SW480 (cell line): ENCODE data around the gene ROBO3.
A peak's percentile ranks its signal among the peaks of the same experiment; 100 is the strongest.

Experiments used
- DNase-seq: peaks from one replicate; pipeline ENCODE4 v3.0.0-alpha.2; 2016; ENCODE audit warnings: low spot score

The ROBO3 gene

DNA sequence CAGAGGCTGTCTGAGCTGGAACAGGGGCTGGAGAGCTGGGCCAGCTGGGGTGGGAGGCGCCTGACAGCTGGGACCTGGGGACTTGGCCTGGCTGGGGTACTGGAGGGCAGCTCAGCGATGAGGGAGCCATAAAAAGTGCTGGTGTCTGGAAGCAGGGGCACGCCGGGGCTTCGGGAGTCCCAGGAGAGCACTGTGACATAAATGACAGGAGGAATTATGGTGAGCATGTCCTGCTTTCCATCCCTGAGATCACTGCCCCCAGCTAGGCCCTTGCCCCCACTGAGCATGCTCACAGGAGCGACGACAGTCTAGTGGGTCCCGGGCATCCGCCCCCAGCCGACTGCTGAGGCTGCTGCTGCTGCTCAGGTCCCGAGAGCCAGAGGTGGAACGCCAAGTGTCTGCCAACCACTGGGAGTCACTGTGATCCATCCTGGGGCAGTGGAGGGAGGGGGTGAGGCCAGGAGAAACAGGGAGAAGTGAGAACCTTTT lies 26.2 kb downstream of the ROBO3 start:
- no peak for DNase-seq

DNA sequence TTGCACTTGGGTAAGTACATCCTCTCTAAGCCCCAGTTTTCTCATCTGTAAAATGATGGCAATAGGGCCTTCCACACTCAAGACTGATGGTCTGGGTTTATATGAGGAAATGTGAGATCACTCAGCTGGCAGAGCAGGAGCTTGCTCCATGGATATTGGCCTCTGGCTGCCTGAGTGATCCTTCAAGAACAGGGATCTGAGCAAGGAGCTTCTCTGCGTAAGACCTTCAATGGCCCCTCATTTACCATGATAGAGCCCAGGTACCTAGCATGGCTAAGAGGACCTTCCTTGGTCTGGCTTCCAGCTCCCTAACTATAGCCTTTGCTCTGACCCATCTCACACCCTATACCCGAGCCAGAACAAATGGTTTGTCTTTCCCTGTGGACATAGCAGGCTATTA lies 26.9 kb downstream of the ROBO3 start:
- DNase-seq = no peak

- DNase-seq = no peak
These were observed 27.7 kb downstream of the ROBO3 start for GRCh38 chr11:124892750-124893454.

GRCh38 chr11:124893781-124894401 lies 28.7 kb downstream of the ROBO3 start:
- no peak for DNase-seq

DNA sequence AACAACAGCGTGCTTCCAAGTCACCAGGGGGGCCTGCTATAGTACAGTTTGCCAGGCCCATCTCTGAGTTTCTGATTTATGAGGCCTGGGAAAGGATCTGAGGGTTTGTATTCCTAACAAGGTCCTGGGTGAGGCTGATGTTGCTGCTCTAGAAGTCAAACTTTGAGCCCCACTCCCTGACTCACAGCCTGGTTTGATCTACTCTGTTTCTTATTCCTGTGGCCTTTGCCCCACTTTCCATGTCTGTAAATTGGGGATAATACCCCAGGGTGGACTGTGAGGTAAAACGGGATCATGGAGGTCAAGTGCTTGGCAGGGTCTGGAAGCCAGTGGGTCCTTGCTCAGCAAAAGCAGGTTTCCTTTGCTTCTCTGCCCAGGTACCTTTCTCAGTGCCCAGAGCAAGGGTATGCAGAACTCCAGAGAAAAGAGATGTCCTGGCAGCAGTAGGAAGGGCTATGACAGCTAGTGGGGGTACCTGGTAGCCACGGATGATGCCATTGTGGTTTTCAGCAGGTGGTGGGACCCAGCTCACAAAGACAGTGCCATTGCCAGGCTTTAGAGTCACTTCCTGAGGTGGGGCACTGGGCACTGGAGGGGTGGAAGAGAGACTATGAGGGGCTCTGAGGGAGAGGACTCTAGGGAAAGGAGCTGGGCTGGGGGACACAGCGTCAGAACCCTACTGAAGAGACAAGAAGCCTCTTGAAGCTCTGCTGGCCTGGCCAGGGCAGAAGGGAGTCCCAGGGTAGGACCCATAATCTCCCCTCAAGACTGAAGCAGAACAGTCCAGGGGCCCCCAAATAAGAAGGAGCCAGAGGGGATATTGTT lies 29.6 kb downstream of the ROBO3 start:
- no peak for DNase-seq

- DNase-seq = no peak
These were observed 30.3 kb downstream of the ROBO3 start for GRCh38 chr11:124895471-124895971.

GRCh38 chr11:124896071-124896750 lies 31.0 kb downstream of the ROBO3 start:
- no peak for DNase-seq

GRCh38 chr11:124896821-124897391 lies 31.7 kb downstream of the ROBO3 start:
- DNase-seq = no peak

GRCh38 chr11:124897674-124898262 lies 32.5 kb downstream of the ROBO3 start, which contains the start of gene ROBO4:
TSS of gene ROBO4 (minus strand) at chr11:124897865. CDS start at chr11:124897795, 70 bp downstream.
- DNase-seq = no peak

DNA sequence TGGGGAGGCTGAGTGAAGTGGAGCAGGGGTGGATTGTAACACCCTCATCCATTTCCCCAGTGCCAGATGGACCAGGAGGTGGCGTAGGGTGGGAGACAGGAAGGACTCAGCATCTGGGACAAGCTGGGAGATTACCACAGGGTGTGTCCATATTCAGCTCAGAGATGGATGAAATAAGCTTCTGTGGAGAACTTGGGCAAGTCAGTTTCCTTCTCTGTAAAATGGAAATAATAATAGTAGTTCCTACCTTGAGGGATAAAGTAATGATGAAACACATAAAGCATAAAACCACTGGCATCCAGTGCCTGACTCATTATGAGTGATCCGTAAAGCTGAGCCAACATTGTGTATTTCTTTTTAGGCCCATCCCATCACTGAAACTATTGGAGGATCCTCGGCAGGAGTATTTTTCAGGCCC lies 33.0 kb downstream of the ROBO3 start:
- DNase-seq = peak; percentile 67

DNA sequence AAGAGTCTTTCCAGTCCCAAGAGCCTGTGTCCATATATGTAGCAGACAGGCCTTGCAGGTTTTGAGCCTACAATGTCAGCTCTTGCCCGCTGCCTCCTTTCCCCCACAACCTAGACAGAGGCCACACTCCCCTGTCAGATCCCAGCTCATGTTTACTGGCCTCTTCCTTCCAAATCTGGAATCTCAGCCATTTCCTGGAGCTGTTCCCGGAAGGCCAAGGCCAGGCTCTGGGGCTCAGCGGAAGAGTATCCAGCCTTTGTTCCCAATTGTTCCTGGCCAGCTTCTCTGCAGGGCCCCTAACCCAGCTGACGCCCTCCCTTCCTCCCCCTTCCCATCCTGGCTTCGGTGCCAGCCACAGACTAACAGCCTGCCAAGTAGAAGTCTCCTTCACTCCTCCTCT lies 33.5 kb downstream of the ROBO3 start:
- no peak for DNase-seq

- no peak for DNase-seq
These were observed 34.3 kb downstream of the ROBO3 start for GRCh38 chr11:124899383-124900145.

DNA sequence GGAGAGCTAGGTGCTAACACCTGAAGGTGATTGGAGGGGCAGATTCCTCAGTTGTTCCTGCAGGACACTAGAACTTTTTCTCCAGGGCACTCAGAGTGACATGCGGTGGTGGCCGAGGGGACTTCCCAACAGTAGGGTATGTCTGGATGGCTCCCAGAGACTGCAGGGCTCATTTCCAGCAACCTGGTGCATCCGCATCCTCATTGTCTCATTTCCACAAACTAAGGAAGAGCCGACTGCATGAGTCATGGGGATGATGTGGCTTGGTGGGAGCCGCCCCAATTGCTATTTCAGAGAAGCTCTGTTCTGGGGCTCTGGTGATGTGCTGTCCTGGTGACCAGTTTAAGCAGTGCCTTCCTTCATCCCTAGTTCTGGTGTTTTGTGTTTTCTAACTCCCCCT lies 35.2 kb downstream of the ROBO3 start:
- DNase-seq = peak; percentile 87

GRCh38 chr11:124902616-124903015 lies 37.4 kb downstream of the ROBO3 start:
- DNase-seq = no peak

GRCh38 chr11:124915541-124916369 lies 50.5 kb downstream of the ROBO3 start:
- no peak for DNase-seq

DNA sequence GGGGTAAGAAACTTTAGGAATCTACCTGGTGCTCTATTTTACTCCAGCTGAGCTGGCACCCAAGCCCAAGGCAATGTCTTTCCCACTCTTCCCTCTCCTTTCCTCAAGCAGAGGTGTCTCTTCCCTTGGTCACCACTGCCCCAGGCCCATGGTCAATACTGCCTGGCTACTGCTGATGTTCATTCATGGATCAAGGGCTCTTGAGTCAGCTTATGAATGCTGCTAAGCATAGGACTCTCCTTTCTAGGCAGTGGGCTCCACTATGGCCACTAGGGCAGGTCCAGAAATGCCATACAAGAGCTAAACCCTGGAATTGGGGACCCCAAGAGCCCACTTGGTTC lies 51.1 kb downstream of the ROBO3 start:
- no peak for DNase-seq

GRCh38 chr11:124917115-124917637 lies 51.9 kb downstream of the ROBO3 start:
- no peak for DNase-seq

GRCh38 chr11:124918950-124919349 lies 53.7 kb downstream of the ROBO3 start, which contains the start of gene HEPN1:
TSS of gene HEPN1 (plus strand) at chr11:124919250.
- no peak for DNase-seq

- DNase-seq = no peak
These were observed 54.7 kb downstream of the ROBO3 start for GRCh38 chr11:124919898-124920297.
